Measurements from ENCODE around the gene TRIO.

- TF ChIP-seq CTCF (IDR thresholded peaks at IDR 0.05 in 2 of 3, conservative IDR thresholded peaks at IDR 0.05 in 1 of 3; ENCODE audit: borderline replicate concordance in 1 of 3, insufficient read depth in 1 of 3, low read depth in 2 of 3, low read length in 2 of 3) (no peak), SP1 (IDR thresholded peaks at IDR 0.05; ENCODE audit: low read depth) (no peak), POLR2AphosphoS5 (IDR thresholded peaks at IDR 0.05; ENCODE audit: low read depth, low read length) (no peak), POLR2A (IDR thresholded peaks at IDR 0.05; ENCODE audit: borderline replicate concordance, extremely low read depth, insufficient read depth, insufficient read length) (no peak), TCF7L2 (IDR thresholded peaks at IDR 0.05; ENCODE audit: borderline replicate concordance, extremely low read depth, insufficient read depth, insufficient read length) (no peak), EZH2 (IDR thresholded peaks at IDR 0.05) (no peak), FOSL1 (IDR thresholded peaks at IDR 0.05; ENCODE audit: low read depth) (no peak), MAX (IDR thresholded peaks at IDR 0.05) (no peak)
Observed at GRCh38 chr5:14256026-14256690, 113.0 kb downstream of the TRIO start.

Measured in HCT116 (cell line).